Common myeloid progenitor, CD34-positive (primary cell): ENCODE measurements around the gene BUD13.

Source experiments
- CTCF ChIA-PET: fragments of 350-600 bp; sonication (Branson Sonifier 250); formaldehyde crosslinking; loops from one replicate; lab custom pipeline; 2021; ENCODE audit warnings: antibody characterized with exemption; lab: Charles Lee
- POLR2A ChIA-PET: fragments of 350-600 bp; sonication (Branson Sonifier 250); formaldehyde crosslinking; loops from one replicate; lab custom pipeline; 2021; ENCODE audit warnings: antibody characterized with exemption; lab: Charles Lee
- DNase-seq, 3 donors: peaks; one replicate each; pipeline versions ENCODE4 v3.0.0 to v3.0.0-alpha.2; 2013
- H3K27ac ChIP-seq, 2 experiments: 1 replicate in 1 of 2; 2 replicates in 1 of 2; pipeline ENCODE4 v1.7.0; 2013; ENCODE audit warnings: inconsistent platforms in 2 of 2, low read length in 2 of 2, mild to moderate bottlenecking in 2 of 2, low read depth in 1 of 2, moderate library complexity in 1 of 2; ENCODE audit not compliant: severe bottlenecking in 2 of 2, insufficient read depth in 1 of 2, poor library complexity in 1 of 2
- H3K27me3 ChIP-seq, 5 experiments: replicated peaks in 2 of 5; 1 replicate in 3 of 5; 2 replicates in 2 of 5; pipeline versions ENCODE4 v1.6.1 to v1.7.0; 2013; ENCODE audit warnings: low read length in 4 of 5, mild to moderate bottlenecking in 2 of 5, moderate library complexity in 2 of 5, inconsistent platforms in 1 of 5; ENCODE audit not compliant: insufficient read depth in 5 of 5, control insufficient read depth in 4 of 5
- H3K36me3 ChIP-seq, 4 experiments: 1 replicate in 2 of 4; 2 replicates in 2 of 4; pipeline versions ENCODE4 v1.6.1 to v1.7.0; 2013; ENCODE audit warnings: low read length in 3 of 4, control low read depth in 1 of 4, mild to moderate bottlenecking in 1 of 4; ENCODE audit not compliant: control insufficient read depth in 4 of 4, insufficient read depth in 4 of 4
- H3K4me1 ChIP-seq, 4 experiments: 1 replicate in 3 of 4; 2 replicates in 1 of 4; pipeline versions ENCODE4 v1.6.1 to v1.7.1; 2013; ENCODE audit warnings: low read length in 3 of 4, mild to moderate bottlenecking in 3 of 4, control low read depth in 1 of 4, inconsistent platforms in 1 of 4, moderate library complexity in 1 of 4; ENCODE audit not compliant: control insufficient read depth in 4 of 4, insufficient read depth in 4 of 4; ENCODE audit errors: control extremely low read depth in 1 of 4
- H3K4me3 ChIP-seq, 7 experiments: 1 replicate in 4 of 7; 2 replicates in 3 of 7; pipeline versions ENCODE4 v1.5.1 to v1.7.0; 2013; ENCODE audit warnings: mild to moderate bottlenecking in 7 of 7, low read length in 6 of 7, moderate library complexity in 6 of 7, inconsistent platforms in 2 of 7, low read depth in 2 of 7, control low read depth in 1 of 7; ENCODE audit not compliant: insufficient read depth in 4 of 7, control insufficient read depth in 1 of 7; ENCODE audit errors: extremely low read depth in 1 of 7
- H3K9me3 ChIP-seq, 5 experiments: 1 replicate in 4 of 5; 2 replicates in 1 of 5; pipeline versions ENCODE4 v1.6.1 to v1.7.1; 2013; ENCODE audit warnings: low read length in 4 of 5, mild to moderate bottlenecking in 2 of 5, inconsistent platforms in 1 of 5, low read depth in 1 of 5, moderate library complexity in 1 of 5; ENCODE audit not compliant: control insufficient read depth in 4 of 5, insufficient read depth in 2 of 5; ENCODE audit errors: control extremely low read depth in 1 of 5
- WGBS: methylation state at CpG from one replicate; pipeline ENCODE4 v1.1.5; 2013; ENCODE audit not compliant: insufficient coverage; 5-methylcytosine and 5-hydroxymethylcytosine counted together

Gene BUD13

DNA sequence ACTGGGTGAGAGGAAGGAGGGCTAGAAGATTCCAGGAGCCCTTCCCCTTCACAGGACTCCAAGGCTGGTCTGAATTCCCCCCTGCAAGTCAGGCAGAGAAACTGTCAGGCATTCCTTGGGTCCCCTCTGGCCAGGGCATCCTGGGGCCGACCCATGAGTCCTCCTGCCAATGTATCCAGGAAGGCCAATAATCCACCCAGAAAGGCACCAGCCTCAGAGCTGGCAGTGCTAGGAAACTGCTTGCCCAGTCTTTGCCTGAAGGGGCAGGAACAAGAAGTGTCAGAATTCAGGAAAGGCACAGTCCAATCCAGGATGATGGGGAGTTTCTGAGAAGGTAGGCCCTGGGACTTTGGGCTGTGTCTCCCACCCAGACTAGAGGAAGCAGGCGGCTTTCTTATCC lies 41.0 kb downstream of the BUD13 start:
- 100% methylated on average over 1 of the region's 2 CpGs for WGBS
- no peak for DNase-seq
- ChIA-PET CTCF (interaction anchor here (0.8 to 4.6 kb wide), 10 partner anchors 10 to 495 kb away, joined by 3 to 60 read pairs (median 5); no protein-coding TSS in a partner anchor), POLR2A (interaction anchor here (1.7 kb wide), 1 partner anchor 11 kb away, joined by 5 read pairs; no protein-coding TSS in a partner anchor)
- H3K36me3 ChIP-seq = no peaks in the 10 kb centered on the region
- no peak overlapping the region for H3K4me3 ChIP-seq
- peaks cover 0 to 22% (median 15%) of the 10 kb centered on the region in 4 experiments for H3K4me1 ChIP-seq
- H3K9me3 ChIP-seq = no peaks in the 10 kb centered on the region
- H3K27ac ChIP-seq = no peak overlapping the region
- peaks cover 0 to 4% (median 2%) of the 10 kb centered on the region in 5 experiments for H3K27me3 ChIP-seq

DNA sequence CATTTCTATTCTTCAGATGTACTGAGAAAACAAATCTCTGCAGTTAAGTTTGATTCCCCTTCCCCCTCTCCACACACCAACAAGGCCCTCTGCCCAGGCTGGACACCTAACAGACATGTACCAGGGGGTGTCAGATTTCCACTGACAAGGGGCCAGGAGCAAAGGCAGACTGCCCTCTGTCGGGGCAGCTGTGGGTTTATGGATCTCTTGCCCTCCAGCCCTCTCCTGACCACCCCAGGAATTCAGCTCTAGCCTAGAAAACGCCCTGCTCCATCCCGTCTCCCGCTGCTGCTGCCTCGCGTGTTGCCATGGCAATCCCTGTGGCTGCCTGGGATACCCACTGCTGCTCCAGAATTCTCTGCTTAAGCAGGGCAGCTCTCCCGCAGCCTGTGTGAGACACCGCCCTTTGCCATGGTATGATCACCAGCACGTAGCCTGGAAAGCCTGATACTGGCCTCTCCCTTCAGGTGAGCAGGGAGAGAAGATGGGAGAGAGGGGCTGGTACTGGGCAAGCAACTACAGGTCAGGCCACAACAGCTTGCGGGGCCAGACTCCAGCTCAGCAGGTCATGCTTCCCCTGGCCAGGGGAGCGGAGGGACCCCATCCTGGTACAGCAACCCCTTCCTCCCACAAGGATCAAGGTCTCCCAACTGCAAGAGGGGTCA lies 41.6 kb downstream of the BUD13 start:
- Histone ChIP-seq H3K27me3 (peaks cover 0 to 6% (median 2%) of the 10 kb centered on the region in 5 experiments), H3K9me3 (no peaks in the 10 kb centered on the region), H3K27ac (no peak overlapping the region), H3K4me1 (peaks cover 0 to 22% (median 15%) of the 10 kb centered on the region in 4 experiments), H3K4me3 (no peak overlapping the region), H3K36me3 (no peaks in the 10 kb centered on the region)
- ChIA-PET CTCF (interaction anchor here (1.2 to 4.6 kb wide), 3 partner anchors 9 to 18 kb away, joined by 3 to 60 read pairs (median 18); no protein-coding TSS in a partner anchor), POLR2A (no interaction called here)
- DNase-seq = no peak
- 93% methylated on average over 9 of the region's 11 CpGs for WGBS

DNA sequence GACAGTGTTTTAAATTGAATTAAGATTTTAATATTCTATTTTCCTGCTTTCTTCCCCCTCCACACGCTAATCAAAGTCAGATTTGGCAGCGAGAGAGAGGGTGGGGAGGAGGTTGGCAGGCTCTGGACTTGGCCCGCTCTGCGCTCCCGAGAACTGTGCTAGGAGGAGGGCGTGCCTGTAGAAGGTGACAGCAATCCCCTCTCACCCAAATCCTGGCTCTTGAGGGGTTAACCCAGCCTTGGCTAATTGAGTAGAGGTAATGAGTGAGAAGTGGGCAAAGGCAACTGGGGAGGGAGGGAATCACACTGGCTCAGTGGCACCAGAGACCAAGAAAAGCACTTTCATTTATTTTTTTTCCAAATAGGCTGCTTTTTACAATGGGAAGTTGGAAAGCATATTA lies 42.2 kb downstream of the BUD13 start:
- no peak for DNase-seq
- ChIA-PET CTCF (interaction anchor here (1.2 kb wide), 1 partner anchor 19 kb away, joined by 3 read pairs; no protein-coding TSS in a partner anchor), POLR2A (no interaction called here)
- Histone ChIP-seq H3K27me3 (peaks cover 0 to 7% (median 2%) of the 10 kb centered on the region in 5 experiments), H3K27ac (no peak overlapping the region), H3K9me3 (no peaks in the 10 kb centered on the region), H3K4me1 (peaks cover 0 to 22% (median 15%) of the 10 kb centered on the region in 4 experiments), H3K36me3 (no peaks in the 10 kb centered on the region), H3K4me3 (no peak overlapping the region)
- WGBS = 100% methylated on average over 1 of the region's 6 CpGs

DNA sequence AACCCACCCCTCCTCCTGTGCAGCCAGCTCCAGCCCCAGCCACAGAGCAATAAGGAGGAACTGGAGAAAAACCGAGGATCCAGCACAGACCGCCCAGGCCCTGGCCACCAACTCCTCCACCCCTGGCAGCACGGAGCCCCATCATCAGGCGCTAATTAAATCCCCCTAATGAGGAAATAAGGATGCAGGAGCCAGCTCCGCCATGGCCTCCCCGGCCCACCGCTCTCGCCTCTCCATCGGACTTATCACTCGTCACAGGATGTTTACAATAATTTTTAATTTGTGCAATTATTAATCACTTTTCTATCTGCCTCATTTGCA lies 42.6 kb downstream of the BUD13 start:
- WGBS = 94% methylated on average over 5 of the region's 10 CpGs
- POLR2A ChIA-PET = no interaction called here
- DNase-seq = no peak

DNA sequence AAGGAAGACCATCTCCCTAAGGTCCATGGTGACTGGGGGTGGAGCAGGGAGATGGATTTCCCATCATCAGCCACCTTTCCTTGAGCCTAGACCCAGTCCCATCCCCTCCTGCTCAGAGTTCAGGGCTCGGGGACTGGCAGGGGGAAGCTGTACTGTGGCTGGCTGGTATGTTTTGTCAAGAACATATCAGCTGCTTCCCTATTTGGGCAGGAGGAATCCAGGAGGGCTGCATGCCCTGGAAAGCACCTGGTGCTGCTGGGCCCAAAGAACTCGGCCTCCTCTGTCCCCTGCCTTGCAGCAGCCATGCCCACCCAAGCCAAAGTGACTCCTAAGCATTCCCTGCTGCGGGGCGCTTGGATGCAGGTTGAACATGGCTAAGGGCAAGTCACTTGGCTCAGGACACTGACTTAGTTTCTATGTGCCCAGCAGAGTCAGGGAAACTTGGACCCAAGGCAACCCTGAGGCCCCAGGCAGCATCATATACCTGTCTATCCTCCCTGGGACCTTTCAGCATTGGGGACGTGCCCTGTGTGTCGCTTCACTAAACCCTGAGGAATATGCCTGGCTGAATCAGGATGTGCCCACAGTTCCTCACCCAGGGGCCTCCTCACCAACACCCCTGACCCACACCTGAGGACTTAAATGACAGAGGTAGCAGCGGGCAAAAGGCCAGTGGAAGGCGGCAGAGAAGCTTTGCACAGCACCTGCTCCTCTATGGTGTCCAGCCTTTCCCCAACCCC lies 43.1 kb downstream of the BUD13 start:
- H3K9me3 ChIP-seq = no peaks in the 10 kb centered on the region
- H3K4me3 ChIP-seq = no peak overlapping the region
- H3K27ac ChIP-seq = no peak overlapping the region
- peaks cover 0 to 9% (median 2%) of the 10 kb centered on the region in 5 experiments for H3K27me3 ChIP-seq
- ChIA-PET POLR2A (interaction anchor here (1.0 kb wide), 1 partner anchor 9 kb away, joined by 4 read pairs; no protein-coding TSS in a partner anchor), CTCF (interaction anchor here (1.2 to 1.8 kb wide), 3 partner anchors 12 to 380 kb away, joined by 3 to 6 read pairs (median 4); no protein-coding TSS in a partner anchor)
- DNase-seq = no peak
- WGBS = 89% methylated on average over 5 of the region's 8 CpGs
- peaks cover 0 to 22% (median 15%) of the 10 kb centered on the region in 4 experiments for H3K4me1 ChIP-seq
- no peaks in the 10 kb centered on the region for H3K36me3 ChIP-seq

More for the DNA sequence above, 42.6 kb downstream of the BUD13 start:
- Histone ChIP-seq H3K27ac (no peak overlapping the region), H3K4me3 (no peak overlapping the region), H3K4me1 (peaks cover 0 to 22% (median 15%) of the 10 kb centered on the region in 4 experiments), H3K36me3 (no peaks in the 10 kb centered on the region), H3K9me3 (no peaks in the 10 kb centered on the region), H3K27me3 (peaks cover 0 to 9% (median 2%) of the 10 kb centered on the region in 5 experiments)
- CTCF ChIA-PET = interaction anchor here (1.2 kb wide), 1 partner anchor 19 kb away, joined by 3 read pairs; no protein-coding TSS in a partner anchor

DNA sequence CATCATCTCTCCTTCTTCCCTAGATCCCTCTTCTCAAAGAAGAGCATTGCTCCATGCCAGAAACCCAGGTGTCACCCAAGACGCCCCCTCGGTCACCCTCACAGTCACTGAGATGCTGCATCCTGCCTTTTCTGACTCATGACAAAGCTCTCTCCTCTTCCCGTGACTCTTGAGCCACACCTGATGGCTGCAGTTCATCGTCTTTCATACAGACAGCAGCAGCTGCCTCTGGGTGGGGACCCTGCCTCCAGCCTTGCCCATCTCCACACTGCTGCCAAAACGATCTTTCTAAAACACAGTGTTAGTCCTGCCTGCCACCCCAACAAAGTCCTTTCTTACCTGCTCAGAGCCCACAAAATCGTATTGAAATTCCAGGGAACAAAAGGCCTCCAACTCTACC lies 44.8 kb downstream of the BUD13 start:
- WGBS = 97% methylated on average over 6 of the region's 6 CpGs
- Histone ChIP-seq H3K9me3 (no peaks in the 10 kb centered on the region), H3K27ac (no peak overlapping the region), H3K36me3 (no peaks in the 10 kb centered on the region), H3K4me3 (no peak overlapping the region), H3K4me1 (peaks cover 0 to 6% (median under 1%) of the 10 kb centered on the region in 4 experiments), H3K27me3 (peaks cover 0 to 9% (median 2%) of the 10 kb centered on the region in 5 experiments)
- ChIA-PET CTCF (interaction anchor here (0.7 to 1.8 kb wide), 3 partner anchors 10 to 37 kb away, joined by 3 to 4 read pairs (median 3); no protein-coding TSS in a partner anchor), POLR2A (interaction anchor here (0.6 kb wide), 1 partner anchor 853 kb away, joined by 4 read pairs; no protein-coding TSS in a partner anchor)
- no peak for DNase-seq
